NCI-H2171 treated with DMSO at 0.1 percent for 48 hours (cell line): ENCODE data around the gene CLNK.

Source experiments
- DNase-seq: peaks from one replicate; lab custom pipeline; 2025; lab: John Stamatoyannopoulos, UW

Gene CLNK

GRCh38 chr4:10701161-10701560 is 16.6 kb upstream of the CLNK start:
- DNase-seq, result no peak

- no peak for DNase-seq
Measured at GRCh38 chr4:10698172-10698571, 13.6 kb upstream of the CLNK start.

- no peak for DNase-seq
Measured at GRCh38 chr4:10697086-10697485, 12.5 kb upstream of the CLNK start.

GRCh38 chr4:10696253-10696652 is 11.7 kb upstream of the CLNK start:
- no peak for DNase-seq

GRCh38 chr4:10694828-10695209 is 10.3 kb upstream of the CLNK start:
- no peak for DNase-seq

- no peak for DNase-seq
Measured at GRCh38 chr4:10694151-10694827, 9.7 kb upstream of the CLNK start.

GRCh38 chr4:10691651-10692050 is 7.1 kb upstream of the CLNK start:
- no peak for DNase-seq

- DNase-seq, result no peak
Measured at GRCh38 chr4:10690185-10690907, 5.8 kb upstream of the CLNK start.

GRCh38 chr4:10688846-10689245 is 4.3 kb upstream of the CLNK start:
- DNase-seq, result no peak

GRCh38 chr4:10688022-10688421 is 3.5 kb upstream of the CLNK start:
- DNase-seq, result no peak

GRCh38 chr4:10687526-10687925 is 3.0 kb upstream of the CLNK start:
- DNase-seq, result no peak

- DNase-seq, result no peak
Measured at GRCh38 chr4:10682397-10682796, 2.2 kb downstream of the CLNK start.

GRCh38 chr4:10677796-10678497 is 6.6 kb downstream of the CLNK start:
- no peak for DNase-seq

- no peak for DNase-seq
Measured at GRCh38 chr4:10673817-10674369, 10.7 kb downstream of the CLNK start.

GRCh38 chr4:10672379-10672778 is 12.2 kb downstream of the CLNK start:
- DNase-seq, result no peak

GRCh38 chr4:10671799-10672198 is 12.8 kb downstream of the CLNK start:
- no peak for DNase-seq

GRCh38 chr4:10671366-10671765 is 13.2 kb downstream of the CLNK start:
- DNase-seq, result no peak

- DNase-seq, result no peak
Measured at GRCh38 chr4:10670321-10670720, 14.2 kb downstream of the CLNK start.

GRCh38 chr4:10667701-10668326 is 16.8 kb downstream of the CLNK start:
- peak; percentile 82 for DNase-seq

GRCh38 chr4:10666616-10667015 is 18.0 kb downstream of the CLNK start:
- DNase-seq, result no peak

GRCh38 chr4:10664408-10664807 is 20.2 kb downstream of the CLNK start:
- no peak for DNase-seq

- no peak for DNase-seq
Measured at GRCh38 chr4:10662937-10663336, 21.6 kb downstream of the CLNK start.
